Measurements from ENCODE around the gene FAM120AOS. TPM values are rescaled to one million over a fixed set of nuclear protein-coding genes. Genes with fewer than 3 reads are reported as not detected.

FAM120AOS gene
- polyA plus RNA-seq, 2 of the 4 experiments (the other 2 are of a cell fraction): 37.1 to 85.3 TPM

- no peak for TF ChIP-seq ZSCAN20 (CRISPR knock-in tag; IDR thresholded peaks at IDR 0.05)
- TF ChIP-seq NFE2L2 (conservative IDR thresholded peaks at IDR 0.05; ENCODE audit: low read length): no peak
- TF ChIP-seq BHLHE40 (IDR thresholded peaks at IDR 0.05; ENCODE audit: low read depth, low read length): no peak
- TF ChIP-seq, protein P1, sequence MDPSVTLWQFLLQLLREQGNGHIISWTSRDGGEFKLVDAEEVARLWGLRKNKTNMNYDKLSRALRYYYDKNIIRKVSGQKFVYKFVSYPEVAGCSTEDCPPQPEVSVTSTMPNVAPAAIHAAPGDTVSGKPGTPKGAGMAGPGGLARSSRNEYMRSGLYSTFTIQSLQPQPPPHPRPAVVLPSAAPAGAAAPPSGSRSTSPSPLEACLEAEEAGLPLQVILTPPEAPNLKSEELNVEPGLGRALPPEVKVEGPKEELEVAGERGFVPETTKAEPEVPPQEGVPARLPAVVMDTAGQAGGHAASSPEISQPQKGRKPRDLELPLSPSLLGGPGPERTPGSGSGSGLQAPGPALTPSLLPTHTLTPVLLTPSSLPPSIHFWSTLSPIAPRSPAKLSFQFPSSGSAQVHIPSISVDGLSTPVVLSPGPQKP (IDR thresholded peaks at IDR 0.05; ENCODE audit: low read depth, low read length): no peak
- no peak for TF ChIP-seq ESRRA (IDR thresholded peaks at IDR 0.05; ENCODE audit: borderline replicate concordance, low read length)
- TF ChIP-seq ZC3H11A (IDR thresholded peaks at IDR 0.05): no peak
- no peak for TF ChIP-seq CHD4 (IDR thresholded peaks at IDR 0.05; ENCODE audit: borderline replicate concordance)
- no peak for TF ChIP-seq CHD2 (IDR thresholded peaks at IDR 0.05; ENCODE audit: low read length, partially characterized antibody)
- no peak for TF ChIP-seq EHMT2 (IDR thresholded peaks at IDR 0.05; ENCODE audit: low read depth)
- TF ChIP-seq RARB (CRISPR knock-in tag; IDR thresholded peaks at IDR 0.05): no peak
- no peak for TF ChIP-seq CBX8 (IDR thresholded peaks at IDR 0.05)
- TF ChIP-seq EP300 (IDR thresholded peaks at IDR 0.05): no peak
- no peak for ATAC-seq
- no peak for FAIRE-seq
These were observed 47.0 kb downstream of the FAM120AOS start for GRCh38 chr9:93406371-93406770.

GRCh38 chr9:93398471-93398870, 54.9 kb downstream of the FAM120AOS start:
- H3K4me3 ChIP-seq: no peak overlapping the region
- no peak overlapping the region for H3K4me2 ChIP-seq
- no peak for DNase-seq (ENCODE audit: low read depth in 1 of 2, low spot score in 1 of 2)
- CTCF ChIA-PET: no interaction called here
- TF ChIP-seq BHLHE40 (IDR thresholded peaks at IDR 0.05; ENCODE audit: low read depth, low read length): no peak
- no peak for ATAC-seq
- peaks cover 7% of the 10 kb centered on the region; the same call in 1 of the 3 replicates for H3K4me1 ChIP-seq
- POLR2A ChIA-PET: no interaction called here
- 80% methylated on average over 9 of the region's 9 CpGs for WGBS (ENCODE audit: missing lambda C conversion rate)
- FAIRE-seq: no peak
- H3K27ac ChIP-seq: no peak overlapping the region
- H3K9me3 ChIP-seq: no peaks in the 10 kb centered on the region

More at GRCh38 chr9:93406371-93406770, 47.0 kb downstream of the FAM120AOS start:
- CTCF ChIA-PET: no interaction called here
- Histone ChIP-seq H3K4me1 (no peaks in the 10 kb centered on the region; the same call in 2 of the 3 replicates), H3K4me2 (no peak overlapping the region), H3K9me3 (no peaks in the 10 kb centered on the region), H3K27ac (no peak overlapping the region), H3K4me3 (no peak overlapping the region)
- no peak for DNase-seq (ENCODE audit: low read depth in 1 of 2, low spot score in 1 of 2)
- POLR2A ChIA-PET: no interaction called here
- WGBS (ENCODE audit: missing lambda C conversion rate): 63% methylated on average over 5 of the region's 5 CpGs

- H3K4me2 ChIP-seq: peak overlapping the region; percentile 17; the same call in 1 of the 3 replicates
- POLR2A ChIA-PET: no interaction called here
- no peak overlapping the region for H3K4me3 ChIP-seq
- ATAC-seq (no peak), FAIRE-seq (no peak), DNase-seq (ENCODE audit: low read depth in 1 of 2, low spot score in 1 of 2) (no peak)
- H3K4me1 ChIP-seq: peaks cover 7% of the 10 kb centered on the region; the same call in 1 of the 3 replicates
- CTCF ChIA-PET: no interaction called here
- WGBS (ENCODE audit: missing lambda C conversion rate): 57% methylated on average over 10 of the region's 10 CpGs
- H3K9me3 ChIP-seq: no peaks in the 10 kb centered on the region
- no peak overlapping the region for H3K27ac ChIP-seq
- TF ChIP-seq, protein P2, sequence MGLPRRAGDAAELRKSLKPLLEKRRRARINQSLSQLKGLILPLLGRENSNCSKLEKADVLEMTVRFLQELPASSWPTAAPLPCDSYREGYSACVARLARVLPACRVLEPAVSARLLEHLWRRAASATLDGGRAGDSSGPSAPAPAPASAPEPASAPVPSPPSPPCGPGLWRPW (IDR thresholded peaks at IDR 0.05): peak; percentile 66
- TF ChIP-seq NFE2L2 (conservative IDR thresholded peaks at IDR 0.05; ENCODE audit: low read length) (no peak), RARB (CRISPR knock-in tag; IDR thresholded peaks at IDR 0.05) (no peak), CEBPB (IDR thresholded peaks at IDR 0.05) (peak; percentile 85 to 93), JUN (IDR thresholded peaks at IDR 0.05) (no peak)
These were observed 55.6 kb downstream of the FAM120AOS start for GRCh38 chr9:93397661-93398373.

Small RNA genes lying within 50 kb of the gene (small RNA-seq; reads per million reads assigned to genes)
- 0 reads per million in 6 experiments for gene RF00019

Other genes starting within 250 kb of the FAM120AOS start
- 105 and 111 TPM in 2 replicates for gene FAM120A, start 1.9 kb downstream of the FAM120AOS start, polyA plus RNA-seq (2011; rRNA removed)
- 86.3 to 91.9 TPM (median 88.7 TPM) in 3 replicates for gene FAM120A, start 1.9 kb downstream of the FAM120AOS start, polyA plus RNA-seq (2017; fragmentation: RNase III; extraction: RNeasy Plus Mini Kit Qiagen cat#74134 plus additional on column Dnase treatment)
- 8.1 and 9.6 TPM in 2 replicates for gene PHF2, start 123.0 kb upstream of the FAM120AOS start, polyA plus RNA-seq (2011; rRNA removed)
- gene PHF2, start 123.0 kb upstream of the FAM120AOS start, polyA plus RNA-seq (2017; fragmentation: RNase III; extraction: RNeasy Plus Mini Kit Qiagen cat#74134 plus additional on column Dnase treatment): 11.2 to 12.2 TPM (median 11.7 TPM) in 3 replicates